ENCODE data around the gene FOXM1. TPM values are rescaled to one million over a fixed set of nuclear protein-coding genes. Genes with fewer than 3 reads are reported as not detected.

The FOXM1 gene
- total RNA-seq, 2 donors from 2014 or later: 105 to 112 TPM

Other genes starting within 250 kb of the FOXM1 start
- gene FKBP4, start 82.2 kb downstream of the FOXM1 start, total RNA-seq: 100 to 1,000 TPM; 130 to 134 TPM
- gene ITFG2, start 64.5 kb downstream of the FOXM1 start, total RNA-seq: 10 to 100 TPM; 36.3 to 39.1 TPM
- not detected for gene NRIP2, start 42.1 kb downstream of the FOXM1 start, total RNA-seq
- gene TEX52, start 20.1 kb downstream of the FOXM1 start, total RNA-seq: under 1 TPM; 0.20 to 0.43 TPM
- 10 to 100 TPM; 30.1 to 49.4 TPM for gene RHNO1, start within 50 bp of the FOXM1 start, total RNA-seq
- 1 to 10 TPM; 4.9 to 7.3 TPM for gene TULP3, start 13.7 kb upstream of the FOXM1 start, total RNA-seq
- 1 to 10 TPM in 1 of 2 donors, under 1 TPM in 1; 0.32 to 8.3 TPM for gene TEAD4, start 82.2 kb upstream of the FOXM1 start, total RNA-seq
- under 1 TPM; 0.50 to 0.97 TPM for gene TSPAN9, start 200.2 kb upstream of the FOXM1 start, total RNA-seq